ENCODE measurements around the gene NLRP13.

- TF ChIP-seq CTCF (IDR thresholded peaks at IDR 0.05; ENCODE audit: low read length) = no peak
- TF ChIP-seq EZH2phosphoT487 (IDR thresholded peaks at IDR 0.05; ENCODE audit: low read length) = no peak
- TF ChIP-seq EZH2 (optimal IDR thresholded peaks at IDR 0.05; ENCODE audit: low read depth, low read length) = no peak
Observed at GRCh38 chr19:55930996-55931515, 1.1 kb downstream of the NLRP13 start.

Data from MM.1S (cell line).